ENCODE data around the gene MMD2. TPM values are rescaled to one million over a fixed set of nuclear protein-coding genes. Genes with fewer than 3 reads are reported as not detected.

The MMD2 gene
- total and polyA plus RNA-seq, 2 of the 8 experiments (the other 6 are each of a cell fraction or from before 2014, with no cell fraction given) = 0.14 TPM; not detected in 1

- H3K14ac ChIP-seq (ENCODE audit: insufficient read length) = no peak overlapping the region
- H2BK20ac ChIP-seq (ENCODE audit: low read length) = no peak overlapping the region
- no peak overlapping the region for H2BK12ac ChIP-seq (ENCODE audit: low read depth, low read length)
- TF ChIP-seq FOSL1 (IDR thresholded peaks at IDR 0.05; ENCODE audit: insufficient read depth, low read depth, low read length) = no peak
- TF ChIP-seq RBBP5 (IDR thresholded peaks at IDR 0.05; ENCODE audit: borderline replicate concordance, low read depth, low read length) = no peak
- TF ChIP-seq CREB1 (IDR thresholded peaks at IDR 0.05) = no peak
- no peak for TF ChIP-seq SAP30 (IDR thresholded peaks at IDR 0.05; ENCODE audit: insufficient read depth, insufficient replicate concordance, low read length)
- no peak for TF ChIP-seq HDAC2 (IDR thresholded peaks at IDR 0.05; ENCODE audit: borderline replicate concordance in 1 of 2, low read depth in 2 of 2, low read length in 2 of 2)
- TF ChIP-seq ATF2 (IDR thresholded peaks at IDR 0.05; ENCODE audit: low read length) = no peak
- TF ChIP-seq KDM1A (IDR thresholded peaks at IDR 0.05; ENCODE audit: borderline replicate concordance, low read length) = no peak
- no peak for TF ChIP-seq TCF12 (IDR thresholded peaks at IDR 0.05; ENCODE audit: low read depth, low read length)
- H3K4me2 ChIP-seq (ENCODE audit: insufficient read depth in 1 of 2, low read depth in 2 of 2, low read length in 2 of 2) = no peak overlapping the region
- ChIA-PET POLR2A (ENCODE audit: partially characterized antibody) (interaction anchor here (0.7 kb wide), 1 partner anchor 14 kb away, joined by 3 read pairs; no protein-coding TSS in a partner anchor), CTCF (ENCODE audit: partially characterized antibody) (interaction anchor here (0.6 to 2.2 kb wide), 3 partner anchors 17 to 1245 kb away, joined by 3 to 8 read pairs (median 4); partner anchors contain the start of gene RADIL)
- no peaks in the 10 kb centered on the region for H3K79me1 ChIP-seq (ENCODE audit: low read depth, low read length)
- no peak overlapping the region for H3K18ac ChIP-seq (ENCODE audit: extremely low read depth, low read length)
- no peak overlapping the region for H4K8ac ChIP-seq (ENCODE audit: extremely low read depth, insufficient read depth, low read length)
- DNase-seq (ENCODE audit: low read depth in 1 of 2, low spot score in 2 of 2) (no peak), FAIRE-seq (no peak)
- no peak overlapping the region for H4K5ac ChIP-seq (ENCODE audit: insufficient read length, low read depth, low read length)
- no peak overlapping the region for H4K91ac ChIP-seq (replicated peaks; ENCODE audit: insufficient read length, low read length)
- no peak overlapping the region for H3K4me3 ChIP-seq (ENCODE audit: extremely low read depth in 1 of 4, insufficient read depth in 2 of 4, low read depth in 3 of 4, low read length in 4 of 4)
- H2BK5ac ChIP-seq (ENCODE audit: low read depth, low read length) = no peak overlapping the region
- H3K79me2 ChIP-seq (ENCODE audit: control insufficient read depth in 1 of 2, insufficient read depth in 2 of 2, low read length in 2 of 2) = no peaks in the 10 kb centered on the region
- no peak overlapping the region for H2BK120ac ChIP-seq (replicated peaks; ENCODE audit: low read depth, low read length)
- no peak overlapping the region for H3K9ac ChIP-seq (replicated peaks in 1 of 4; ENCODE audit: extremely low read depth in 1 of 4, low read depth in 3 of 4, low read length in 3 of 4)
- H2AK5ac ChIP-seq (ENCODE audit: low read depth, low read length) = no peak overlapping the region
- peaks cover 0 to 2% of the 10 kb centered on the region in 2 experiments; a peak in 1 of 4 replicates for H3K9me3 ChIP-seq (ENCODE audit: insufficient read depth in 2 of 2, low read depth in 1 of 2, low read length in 1 of 2)
- no peaks in the 10 kb centered on the region for H4K20me1 ChIP-seq (replicated peaks in 1 of 2; ENCODE audit: control insufficient read depth in 1 of 2, insufficient read depth in 2 of 2, low read length in 2 of 2)
- H3K27ac ChIP-seq (ENCODE audit: low read depth, low read length) = no peak overlapping the region
- H3K23ac ChIP-seq (ENCODE audit: insufficient read length) = no peak overlapping the region
- H3K27me3 ChIP-seq (replicated peaks in 1 of 4; ENCODE audit: control insufficient read depth in 3 of 4, extremely low read depth in 1 of 4, insufficient read depth in 3 of 4, low read length in 3 of 4) = no peaks in the 10 kb centered on the region
- H3K56ac ChIP-seq (replicated peaks; ENCODE audit: insufficient read length, low read depth, low read length) = no peak overlapping the region
- H3K4me1 ChIP-seq (replicated peaks in 1 of 4; ENCODE audit: control insufficient read depth in 3 of 4, insufficient read depth in 4 of 4, low read length in 3 of 4) = peaks cover 0 to 5% (median 3%) of the 10 kb centered on the region in 4 experiments; a peak in 2 of 7 replicates
- no peaks in the 10 kb centered on the region for H3K23me2 ChIP-seq (ENCODE audit: low read depth, low read length)
- H2AFZ ChIP-seq (ENCODE audit: low read length) = no peak overlapping the region
- no peak overlapping the region for H2BK15ac ChIP-seq (ENCODE audit: low read length)
- H3K36me3 ChIP-seq (ENCODE audit: control insufficient read depth in 2 of 4, insufficient read depth in 4 of 4, low read length in 3 of 4) = no peaks in the 10 kb centered on the region
- 91% methylated on average over 9 of the region's 9 CpGs; no CpG with 5 or more reads in 1 of the 2 experiments for WGBS, 2 experiments (ENCODE audit: extremely low coverage in 1 of 2, insufficient coverage in 1 of 2, insufficient read length in 1 of 2, insufficient replicate concordance in 2 of 2, low coverage in 1 of 2, low lambda C conversion rate in 2 of 2, missing lambda C conversion rate in 1 of 2)
- H3K4ac ChIP-seq (replicated peaks; ENCODE audit: insufficient read length, low read depth, low read length) = no peak overlapping the region
Observed at GRCh38 chr7:4866528-4867496, 92.2 kb downstream of the MMD2 start.

Data from H1 (cell line).